ENCODE results near the gene RAB43.
"Not testable (repeated sequence)": the region's sequence is repeated elsewhere in the genome, so short reads cannot be mapped to it uniquely, and the experiment has no call there.

RAB43 gene

GRCh38 chr3:129121792-129122411, at the start of gene RAB43:
Gene RAB43 (minus strand): TSS chr3:129121804. CDS start chr3:129121489, 315 bp downstream.
- DNase-seq: peak; percentile 77

- DNase-seq: no peak
Observed at GRCh38 chr3:129166579-129167332, 45.2 kb upstream of the RAB43 start.

GRCh38 chr3:129165594-129165993, 44.0 kb upstream of the RAB43 start:
- not testable (repeated sequence) for DNase-seq

GRCh38 chr3:129164500-129164899, 42.9 kb upstream of the RAB43 start:
- DNase-seq: no peak

GRCh38 chr3:129162729-129163579, 41.4 kb upstream of the RAB43 start:
- no peak for DNase-seq

- DNase-seq: no peak
Observed at GRCh38 chr3:129161860-129162271, 40.3 kb upstream of the RAB43 start.

GRCh38 chr3:129160891-129161859, 39.6 kb upstream of the RAB43 start, which contains the start of gene ISY1:
Gene ISY1 (minus strand): TSS chr3:129161063. CDS start chr3:129160975, 88 bp downstream.
- peak; percentile 85 for DNase-seq

GRCh38 chr3:129144786-129145185, 23.2 kb upstream of the RAB43 start:
- no peak for DNase-seq

GRCh38 chr3:129141011-129141410, 19.4 kb upstream of the RAB43 start:
- DNase-seq: not testable (repeated sequence)

GRCh38 chr3:129139911-129140310, 18.3 kb upstream of the RAB43 start:
- no peak for DNase-seq

- DNase-seq: not testable (repeated sequence)
Observed at GRCh38 chr3:129136275-129136674, 14.7 kb upstream of the RAB43 start.

GRCh38 chr3:129132097-129132866, 10.7 kb upstream of the RAB43 start:
- DNase-seq: no peak

- no peak for DNase-seq
Observed at GRCh38 chr3:129131465-129132088, 10.0 kb upstream of the RAB43 start.

GRCh38 chr3:129130291-129130813, 8.7 kb upstream of the RAB43 start:
- DNase-seq: no peak

GRCh38 chr3:129128357-129129155, 7.0 kb upstream of the RAB43 start:
- DNase-seq: no peak

GRCh38 chr3:129126726-129127280, 5.2 kb upstream of the RAB43 start:
- no peak for DNase-seq

GRCh38 chr3:129123314-129124060, 1.9 kb upstream of the RAB43 start:
- DNase-seq: no peak

- DNase-seq: no peak
Observed at GRCh38 chr3:129122412-129123011, 908 bp upstream of the RAB43 start.

All from NCI-H1048 (cell line).